HG02852 (cell line): Measurements from ENCODE around the gene PFKFB3.
"Not testable (repeated sequence)": the region's sequence is repeated elsewhere in the genome, so short reads cannot be mapped to it uniquely, and the experiment has no call there.

Experiments used
- ATAC-seq: cut with Tn5 transposase; IDR thresholded peaks from one replicate; pipeline ENCODE4 v1.9.1; 2021; ENCODE audit warnings: mild to moderate bottlenecking, moderate library complexity; ENCODE audit not compliant: unreplicated experiment

The PFKFB3 gene

DNA sequence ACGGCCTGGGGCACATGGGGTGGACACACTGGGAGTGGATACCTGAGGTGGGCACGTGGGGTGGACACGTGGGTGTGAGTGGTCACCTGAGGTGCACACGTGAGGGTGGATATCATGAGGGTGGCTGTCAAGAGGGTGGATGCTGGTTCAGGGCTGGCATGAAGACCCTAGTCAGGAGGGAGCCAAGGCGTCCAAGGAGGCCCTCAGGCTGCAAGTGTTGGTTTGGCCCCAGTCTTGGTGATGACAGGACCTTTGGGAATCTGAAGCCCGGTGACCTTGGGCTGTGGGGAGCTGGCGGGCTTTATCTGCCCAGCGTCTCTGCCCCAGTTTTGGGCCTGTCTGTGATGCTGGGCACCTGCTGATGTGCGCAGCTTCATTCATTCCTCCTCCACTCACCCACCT, 24.9 kb upstream of the PFKFB3 start:
- no peak for ATAC-seq

DNA sequence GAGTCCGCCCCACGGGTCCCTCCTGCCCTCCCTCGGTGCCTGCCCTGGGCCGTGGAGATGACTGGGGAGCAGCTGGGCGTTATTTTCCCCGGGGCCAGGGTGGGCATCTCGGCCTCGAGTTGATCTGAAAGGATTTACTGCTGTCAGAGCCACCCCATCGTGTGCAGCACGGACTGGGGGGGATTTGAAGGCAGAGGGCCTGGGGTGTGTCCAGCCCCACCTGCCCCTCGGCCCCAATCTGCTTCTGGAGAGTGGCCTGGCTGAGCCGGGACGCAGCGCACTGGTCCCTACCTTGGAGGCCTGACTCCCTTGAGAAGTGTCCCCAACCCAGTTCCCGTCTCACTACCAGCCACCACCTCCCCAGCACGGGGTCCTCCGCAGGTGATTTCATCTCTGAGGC, 24.2 kb upstream of the PFKFB3 start:
- no peak for ATAC-seq

DNA sequence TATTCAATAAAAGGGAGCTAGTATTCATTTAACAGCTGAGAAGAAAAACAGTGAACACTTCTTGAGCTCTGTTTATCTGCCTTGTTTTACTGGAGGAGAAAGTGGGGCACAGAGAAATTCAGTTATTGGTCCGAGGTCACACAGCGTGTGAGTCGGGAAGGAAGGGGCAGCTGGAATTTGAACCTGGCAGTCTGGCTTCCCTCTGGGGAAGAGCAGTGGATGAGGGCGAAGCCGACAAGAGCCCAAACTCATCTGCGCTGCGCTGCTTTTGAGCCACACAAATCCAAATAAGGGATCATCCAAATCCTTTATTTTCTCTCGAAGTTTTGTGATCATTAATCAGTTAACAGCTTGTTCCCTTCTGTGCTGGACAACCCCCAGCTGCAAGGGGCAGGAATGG, 23.7 kb upstream of the PFKFB3 start:
- no peak for ATAC-seq

DNA sequence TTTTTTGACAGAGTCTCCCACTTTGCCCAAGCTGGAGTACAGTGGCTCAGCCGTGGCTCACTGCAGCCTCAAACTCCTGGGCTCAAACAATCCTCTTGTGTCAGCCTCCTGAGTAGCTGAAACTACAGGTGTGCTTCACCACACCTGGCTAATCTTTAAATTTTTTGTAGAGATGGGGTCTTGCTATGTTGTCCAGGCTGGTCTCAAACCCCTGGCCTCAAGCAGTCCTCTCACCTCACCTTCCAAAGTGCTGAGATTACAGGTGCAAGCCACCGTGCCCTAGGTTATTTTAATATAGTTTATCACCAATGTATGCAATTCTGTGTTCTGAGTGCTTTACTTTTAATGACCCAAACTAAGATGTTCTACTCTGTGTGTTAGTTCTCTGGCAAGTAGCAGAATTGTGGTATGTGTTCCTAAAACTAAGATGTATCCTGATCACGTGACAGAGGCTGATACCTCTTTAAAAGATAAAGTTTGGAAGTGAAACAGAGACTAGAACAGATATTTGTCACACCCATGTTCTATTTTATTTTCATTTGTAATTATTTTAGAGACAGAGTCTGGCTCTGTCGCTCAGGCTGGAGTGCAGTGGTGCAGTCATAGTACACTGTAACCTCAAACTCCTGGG, 22.1 kb upstream of the PFKFB3 start:
- ATAC-seq: no peak

DNA sequence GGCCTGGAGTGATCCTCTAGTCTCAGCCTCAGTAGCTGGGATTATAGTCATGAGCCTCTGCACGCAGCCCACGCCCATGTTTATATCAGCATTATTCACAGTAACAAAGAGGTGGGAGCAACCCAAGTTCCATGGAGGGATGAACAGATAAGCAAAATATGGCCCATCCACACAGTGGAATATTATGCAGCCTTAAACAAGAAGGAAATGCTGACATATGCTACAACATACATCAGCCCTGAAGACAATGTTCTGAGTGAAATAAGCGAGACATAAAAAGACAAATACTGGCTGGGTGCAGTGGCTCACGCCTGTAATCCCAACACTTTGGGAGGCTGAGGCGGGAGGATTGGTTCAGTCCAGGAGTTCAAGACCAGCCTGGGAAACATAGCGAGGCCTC, 21.5 kb upstream of the PFKFB3 start:
- no peak for ATAC-seq

DNA sequence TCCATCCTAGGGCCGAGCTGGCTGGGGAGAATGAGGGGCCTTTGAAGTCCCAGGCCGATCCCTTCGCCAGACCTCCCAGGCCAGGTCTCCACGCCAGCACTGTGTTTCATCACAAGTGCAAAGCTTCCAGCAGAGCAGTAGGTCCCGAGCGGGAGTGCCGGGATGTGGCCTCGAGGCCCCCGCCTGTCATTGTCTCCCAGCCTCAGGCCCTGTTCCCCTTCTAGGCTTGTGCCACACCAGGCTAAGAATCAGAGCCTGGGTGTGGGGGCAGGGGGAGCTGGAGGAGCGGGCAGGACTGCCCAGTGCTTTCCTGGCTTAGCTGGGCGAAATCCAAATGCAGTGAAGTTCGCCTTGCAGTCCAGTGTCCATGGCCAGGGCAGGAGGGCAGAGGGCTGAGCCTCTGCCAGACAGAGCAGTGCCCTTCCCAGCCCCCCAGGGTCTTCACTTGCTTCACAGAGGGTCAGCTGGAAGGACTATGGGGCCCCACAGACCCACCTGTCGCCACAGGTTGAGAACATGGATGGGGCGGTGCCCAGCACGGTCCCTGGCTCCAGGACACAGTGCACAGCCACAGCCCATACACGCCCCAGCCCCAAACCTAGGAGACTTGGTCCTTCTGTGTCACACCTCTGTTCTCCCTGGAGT, 20.2 kb upstream of the PFKFB3 start:
- ATAC-seq: no peak

DNA sequence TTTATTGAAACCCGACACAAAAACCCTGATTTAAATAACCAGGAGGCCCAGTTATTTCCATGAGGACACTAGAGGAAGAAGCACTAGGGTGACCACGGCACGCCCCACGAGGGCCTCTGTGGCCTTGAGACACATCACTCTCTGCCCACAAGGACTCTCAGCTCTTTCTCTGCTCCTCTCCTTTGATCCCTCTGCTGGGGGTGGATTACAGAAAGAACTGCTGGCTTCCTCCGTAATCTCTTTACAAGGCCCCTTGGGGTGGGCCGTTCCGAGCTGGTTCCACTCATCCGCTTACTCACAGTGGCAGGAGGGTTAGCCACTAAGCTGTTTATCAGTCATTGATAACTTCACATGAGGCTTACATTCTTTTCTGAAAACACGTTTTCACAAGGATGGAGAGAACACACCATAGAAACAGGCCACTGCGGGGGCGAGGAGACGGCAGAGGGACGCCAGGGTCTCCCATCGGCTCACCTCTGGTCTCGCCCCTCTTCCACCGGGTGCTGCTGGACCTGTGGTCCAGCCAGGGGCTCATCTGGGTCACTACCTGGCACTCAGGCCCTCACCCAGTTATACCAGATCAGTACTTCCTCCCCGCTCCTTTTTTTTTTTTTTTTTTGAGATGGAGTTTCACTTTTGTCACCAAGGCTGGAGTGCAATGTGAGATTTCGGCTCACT, 17.6 kb upstream of the PFKFB3 start:
- no peak for ATAC-seq

DNA sequence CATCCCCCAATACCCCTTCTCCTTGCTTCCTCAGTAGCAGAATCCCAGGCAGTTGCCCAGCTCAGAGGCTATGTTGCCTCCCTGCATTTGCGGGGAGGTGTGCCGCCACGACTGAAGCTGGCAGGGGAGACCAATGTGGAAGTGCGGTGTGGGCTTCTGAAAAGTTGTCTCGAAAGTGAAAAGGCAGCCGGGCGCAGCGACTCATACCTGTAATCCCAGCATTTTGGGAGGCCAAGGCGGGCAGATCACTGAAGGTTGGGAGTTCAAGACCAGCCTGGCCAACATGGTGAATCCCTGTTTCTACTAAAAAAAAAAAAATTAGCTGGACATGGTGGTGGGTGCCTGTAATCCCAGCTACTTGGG, 15.9 kb upstream of the PFKFB3 start:
- ATAC-seq: no peak

DNA sequence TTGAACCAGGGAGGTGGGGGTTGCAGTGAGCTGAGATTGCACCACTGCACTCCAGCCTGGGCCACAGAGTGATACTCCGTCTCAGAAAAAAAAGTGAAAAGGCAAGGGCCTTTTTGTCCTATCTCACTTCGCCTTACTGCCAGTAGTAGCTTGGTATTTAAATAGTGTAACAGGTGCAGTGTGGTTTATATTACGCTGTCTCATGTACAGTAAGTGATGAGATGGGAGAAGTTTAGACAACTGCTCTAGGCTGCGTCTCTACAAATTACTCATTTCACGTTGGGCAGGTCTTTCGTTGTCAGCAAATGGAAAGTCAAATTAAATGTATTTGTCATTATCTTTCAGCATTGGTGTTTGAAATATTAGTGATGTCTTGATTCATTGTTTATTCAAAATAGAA, 15.5 kb upstream of the PFKFB3 start:
- ATAC-seq: peak; percentile 59

DNA sequence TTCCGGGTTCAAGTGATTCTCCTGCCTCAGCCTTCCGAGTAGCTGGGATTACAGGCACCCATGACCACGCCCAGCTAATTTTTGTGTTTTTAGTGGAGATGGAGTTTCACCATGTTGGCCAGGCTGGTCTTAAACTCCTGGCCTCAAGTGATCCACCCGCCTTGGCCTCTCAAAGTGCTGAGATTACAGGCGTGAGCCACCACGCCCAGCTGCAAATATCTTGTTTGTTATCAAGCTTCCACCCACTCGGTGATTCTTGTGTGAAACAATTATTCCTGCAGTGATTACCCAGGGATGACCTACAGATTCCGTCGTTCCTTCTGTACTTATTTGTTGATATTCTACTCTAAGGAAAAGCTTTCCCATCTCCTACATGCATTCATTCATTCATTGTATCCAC, 12.7 kb upstream of the PFKFB3 start:
- not testable (repeated sequence) for ATAC-seq

DNA sequence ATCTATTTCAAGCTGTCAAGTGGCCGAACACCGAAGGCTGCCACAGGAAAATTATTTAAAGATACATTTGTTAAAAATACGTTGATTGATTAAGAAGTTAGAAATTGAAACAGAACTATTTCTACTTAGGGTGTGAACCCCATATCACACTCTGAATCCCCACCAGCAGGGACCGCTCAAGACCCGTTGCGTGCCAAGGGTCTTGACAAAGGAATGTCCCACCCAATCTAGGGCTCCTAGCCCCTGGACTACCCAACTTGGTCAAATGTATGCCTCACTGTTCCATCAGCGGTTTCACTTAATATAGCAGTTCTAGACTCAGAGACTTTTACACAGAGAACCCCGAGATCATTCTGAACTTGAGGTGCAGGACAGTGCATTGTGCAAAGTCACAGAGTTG, 11.6 kb upstream of the PFKFB3 start:
- ATAC-seq: no peak

DNA sequence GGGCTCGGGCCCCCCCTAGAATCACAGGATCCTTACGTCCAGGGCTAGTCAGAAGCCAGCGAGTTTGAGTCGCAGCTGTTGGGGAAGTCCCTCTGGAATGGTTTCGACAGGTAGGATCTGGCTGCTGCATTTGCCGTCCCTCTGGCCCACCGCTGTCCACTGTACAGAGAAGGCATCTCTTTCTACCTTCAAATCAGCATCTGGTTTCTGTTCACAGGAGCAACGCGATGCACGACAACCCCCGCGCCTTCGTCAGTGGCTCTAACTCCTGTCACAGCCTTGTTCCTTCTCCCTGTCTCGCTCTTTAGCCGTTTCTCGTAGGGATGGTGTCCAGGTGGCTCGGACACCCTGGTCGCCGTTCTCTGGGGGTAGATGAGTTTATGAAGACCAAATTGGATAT, 11.2 kb upstream of the PFKFB3 start:
- ATAC-seq: no peak

DNA sequence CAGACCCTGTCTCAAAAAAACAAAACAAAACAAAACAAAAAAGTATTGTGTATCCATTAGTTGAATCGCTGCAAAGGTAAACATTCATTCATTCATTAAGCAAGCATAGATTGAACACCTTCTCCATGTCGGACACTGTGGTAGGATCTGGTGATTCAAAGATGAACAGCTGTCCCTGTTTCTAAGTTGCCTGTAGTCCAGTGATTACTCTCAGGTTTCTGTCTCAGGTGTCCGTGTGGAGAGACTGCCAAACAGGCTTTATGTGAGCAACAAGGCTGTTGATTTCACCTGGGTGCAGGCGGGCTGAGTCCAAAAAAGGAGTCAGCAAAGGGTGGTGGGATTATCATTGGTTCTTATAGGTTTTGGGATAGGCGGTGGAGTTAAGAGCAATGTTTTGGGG, 9.4 kb upstream of the PFKFB3 start:
- not testable (repeated sequence) for ATAC-seq

DNA sequence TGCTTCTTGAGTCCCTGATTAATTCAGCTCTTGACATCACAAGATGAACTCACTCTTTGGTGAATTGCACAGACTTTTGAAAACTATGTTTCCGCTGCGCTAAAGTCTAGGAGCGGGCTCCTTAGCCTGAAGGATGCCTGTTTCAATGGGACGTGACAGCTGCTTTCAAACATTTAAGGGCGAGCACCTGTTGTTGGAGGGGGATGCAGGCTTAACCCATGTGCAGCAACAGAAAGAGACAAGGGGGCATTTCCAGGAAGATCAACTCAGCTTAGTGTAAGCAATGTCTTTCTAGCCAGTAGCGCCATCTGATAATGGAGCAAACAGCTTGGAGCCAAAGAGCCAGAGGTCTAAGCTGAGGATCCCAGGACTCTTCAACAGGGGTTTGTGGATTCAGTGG, 8.4 kb upstream of the PFKFB3 start:
- no peak for ATAC-seq

DNA sequence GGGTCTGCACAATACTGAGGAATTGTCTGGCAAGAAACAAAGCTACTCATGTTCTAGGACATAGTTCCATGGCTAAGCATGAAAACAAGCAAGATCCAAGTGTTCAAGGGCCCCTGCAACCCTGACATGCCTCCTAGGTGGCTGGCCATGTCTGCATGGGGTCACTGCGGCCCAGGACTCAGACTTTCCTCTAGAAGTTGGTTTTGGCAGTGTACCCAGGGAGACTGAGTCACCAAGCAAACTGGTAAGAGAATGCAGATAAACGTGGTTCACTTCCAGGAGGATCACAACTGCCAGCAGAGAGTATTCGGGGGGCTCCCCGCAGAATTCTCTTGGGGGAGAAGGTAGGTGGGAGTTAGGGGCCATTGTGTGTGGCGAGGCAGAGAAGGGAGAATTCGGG, 7.4 kb upstream of the PFKFB3 start:
- ATAC-seq: no peak

DNA sequence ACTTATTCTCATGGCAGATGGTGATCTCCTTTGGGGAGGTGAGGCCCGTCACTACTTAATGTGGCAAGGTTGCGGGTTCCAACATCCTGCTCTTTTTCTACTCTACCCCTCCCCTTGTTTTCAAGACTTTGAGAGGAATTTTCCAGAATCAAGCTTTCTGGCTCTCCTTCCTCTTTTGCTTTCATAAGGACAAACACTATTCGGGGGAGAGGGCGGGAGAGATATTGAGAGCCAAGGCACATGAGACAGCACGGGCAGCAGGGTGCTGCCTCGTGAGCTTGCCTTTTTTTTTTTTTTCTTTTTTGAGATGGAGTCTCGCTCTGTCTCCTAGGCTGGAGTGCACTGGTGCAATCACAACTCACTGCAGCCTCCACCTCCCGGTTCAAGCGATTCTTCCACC, 6.9 kb upstream of the PFKFB3 start:
- no peak for ATAC-seq

DNA sequence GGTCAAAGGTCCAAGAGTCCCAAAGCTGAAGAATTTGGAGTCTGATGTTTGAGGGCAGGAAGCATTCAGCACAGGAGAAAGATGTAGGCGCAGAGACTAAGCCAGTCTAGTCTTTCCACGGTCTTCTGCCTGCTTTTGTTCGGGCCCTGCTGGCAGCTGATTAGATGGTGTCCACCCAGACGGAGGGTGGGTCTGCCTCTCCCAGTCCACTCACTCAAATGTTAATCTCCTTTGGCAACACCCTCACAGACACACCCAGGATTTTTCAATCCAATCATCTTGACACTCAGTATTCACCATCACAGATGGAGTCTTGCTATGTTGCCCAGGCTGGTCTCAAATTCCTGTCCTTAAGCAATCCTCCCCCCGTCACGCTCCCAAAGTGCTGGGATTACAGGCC, 6.2 kb upstream of the PFKFB3 start:
- not testable (repeated sequence) for ATAC-seq

DNA sequence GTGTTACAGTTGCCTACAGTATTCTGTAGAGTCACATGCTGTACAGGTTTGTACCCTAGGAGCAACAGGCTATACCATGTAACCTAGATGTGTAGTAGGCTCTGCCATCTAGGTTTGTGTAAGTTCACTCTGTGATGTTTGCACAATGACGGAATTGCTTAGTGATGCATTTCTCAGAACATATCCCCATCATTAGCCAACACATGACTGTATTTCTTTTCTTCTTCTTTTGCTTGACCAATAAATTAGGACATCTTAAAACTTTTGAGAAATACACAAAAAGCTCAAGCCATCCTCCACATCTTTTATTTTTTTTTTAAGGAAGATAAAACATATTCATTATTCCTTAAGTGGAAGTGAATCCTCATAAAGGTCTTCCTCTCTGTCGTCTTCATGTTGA, 5.4 kb upstream of the PFKFB3 start:
- ATAC-seq: no peak

DNA sequence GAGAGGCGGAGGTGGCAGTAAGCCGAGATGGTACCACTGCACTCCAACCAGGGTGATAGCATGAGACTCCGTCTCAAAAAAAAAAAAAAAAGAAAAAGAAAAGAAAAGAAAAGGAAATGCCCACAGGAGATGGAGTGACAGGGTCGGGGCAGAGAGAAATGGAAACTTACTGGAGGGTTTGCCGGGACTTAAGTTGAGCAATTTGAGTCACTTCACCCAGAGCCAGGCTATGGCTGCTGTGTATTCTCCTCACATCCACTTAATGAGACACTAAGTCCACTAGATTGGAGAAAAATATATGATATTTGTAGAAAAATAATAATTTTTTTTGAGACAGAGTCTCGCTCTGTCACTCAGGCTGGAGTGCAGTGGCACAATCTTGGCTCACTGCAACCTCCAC, 4.6 kb upstream of the PFKFB3 start:
- no peak for ATAC-seq

DNA sequence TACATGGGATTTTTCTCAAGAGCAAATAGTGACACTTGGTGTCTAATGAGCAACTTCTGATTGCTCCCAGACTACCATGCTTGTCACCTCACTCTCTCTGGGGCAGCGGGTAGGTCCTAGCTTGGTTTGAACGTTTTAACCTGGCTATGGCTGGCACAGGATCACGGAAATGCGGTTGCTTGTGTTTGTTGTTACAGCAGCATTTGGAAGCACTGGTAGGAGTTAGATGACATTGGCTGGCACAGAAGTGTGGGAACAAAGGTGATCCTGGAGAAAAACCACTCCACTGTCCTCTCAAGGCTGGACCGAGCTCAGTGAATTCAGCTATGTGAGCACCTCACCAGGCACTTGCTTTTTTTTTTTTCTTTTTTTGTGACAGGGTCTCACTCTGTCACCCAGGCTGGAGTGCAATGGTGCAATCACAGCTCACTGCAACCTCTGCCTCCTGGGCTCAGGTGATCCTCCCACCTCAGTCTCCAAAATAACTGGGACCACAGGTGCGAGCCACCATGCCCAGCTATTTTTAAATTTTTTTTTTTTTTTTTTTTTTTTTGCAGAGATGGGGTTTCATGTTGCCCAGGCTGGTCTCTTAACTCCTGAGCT, 3.5 kb upstream of the PFKFB3 start:
- ATAC-seq: no peak

DNA sequence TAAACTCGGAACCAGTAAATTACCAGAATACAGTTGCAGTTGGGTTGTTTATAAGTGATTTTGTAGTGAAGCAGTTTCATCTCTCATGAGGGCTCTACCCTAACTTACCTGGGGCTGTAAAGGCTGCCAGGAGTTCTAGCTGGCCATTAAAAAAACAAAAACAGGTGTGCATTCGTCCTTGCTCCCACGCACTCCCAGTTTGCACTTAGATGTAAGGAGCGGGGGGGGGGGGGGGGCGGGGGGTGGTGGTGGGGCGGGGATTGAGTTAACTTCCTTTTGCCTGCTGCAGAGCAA, 2.3 kb upstream of the PFKFB3 start:
- ATAC-seq: no peak

DNA sequence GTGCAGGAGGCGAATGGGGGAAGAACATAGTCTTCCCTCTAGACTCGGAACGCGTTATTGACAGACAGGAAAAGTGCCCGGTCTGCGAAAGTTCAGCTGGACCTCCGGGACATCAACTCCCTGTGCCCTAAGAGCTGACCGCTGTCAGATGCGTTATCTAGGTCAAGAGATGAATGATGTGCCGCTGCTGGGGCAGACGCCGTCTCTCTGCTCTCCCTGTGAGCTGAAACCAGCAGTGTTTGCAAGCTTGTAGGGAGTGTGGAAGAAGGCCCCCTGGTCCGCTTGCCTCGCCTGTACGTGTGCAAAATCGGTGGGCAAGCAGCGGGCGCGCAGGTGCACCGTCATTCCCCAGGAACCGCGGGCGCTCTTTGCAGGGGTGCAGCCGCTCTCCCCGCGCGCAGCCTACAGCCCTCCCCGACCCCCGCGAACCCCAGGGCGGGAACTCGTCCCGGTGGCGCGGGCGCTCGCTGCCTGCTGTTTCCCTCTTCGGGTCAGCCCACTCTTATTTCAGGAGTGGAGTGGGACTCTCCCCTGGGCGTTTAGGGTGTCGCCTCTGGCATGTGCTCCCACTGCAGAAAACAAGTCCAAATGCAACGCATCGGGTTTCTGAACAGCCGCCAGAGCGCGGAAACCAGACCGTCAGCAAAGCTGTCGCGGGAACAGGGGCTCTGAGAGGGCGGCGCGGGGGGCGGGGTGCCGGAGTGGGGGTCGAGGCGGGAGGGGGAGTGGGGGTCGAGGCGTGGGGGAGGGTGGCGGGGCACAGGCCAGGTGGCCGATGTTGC, 1.8 kb upstream of the PFKFB3 start:
- no peak for ATAC-seq
